Raji (cell line): ENCODE data around the gene TUBA4B.

Experiments used
- POLR2A ChIP-seq: IDR thresholded peaks from 2 replicates; pipeline ENCODE4 v1.6.1; 2011; ENCODE audit warnings: low read depth, low read length, control low read depth; ENCODE audit not compliant: insufficient read depth

TUBA4B gene

GRCh38 chr2:219213486-219214071 lies 39.5 kb upstream of the TUBA4B start:
- no peak for TF ChIP-seq POLR2A

- no peak for TF ChIP-seq POLR2A
Observed at GRCh38 chr2:219214141-219214540, 38.9 kb upstream of the TUBA4B start.

- TF ChIP-seq POLR2A = no peak
Observed at GRCh38 chr2:219214786-219215185, 38.3 kb upstream of the TUBA4B start.

- no peak for TF ChIP-seq POLR2A
Observed at GRCh38 chr2:219215871-219216534, 37.0 kb upstream of the TUBA4B start.

- no peak for TF ChIP-seq POLR2A
Observed at GRCh38 chr2:219216535-219216915, 36.5 kb upstream of the TUBA4B start.

GRCh38 chr2:219218217-219218731 lies 34.8 kb upstream of the TUBA4B start:
- TF ChIP-seq POLR2A = no peak

GRCh38 chr2:219218732-219219701 lies 34.0 kb upstream of the TUBA4B start, which contains the start of gene ABCB6:
TSS of gene ABCB6 (minus strand) at chr2:219218958. CDS start at chr2:219218673, 285 bp downstream.
- no peak for TF ChIP-seq POLR2A

- TF ChIP-seq POLR2A = no peak
Observed at GRCh38 chr2:219219784-219220532, 33.1 kb upstream of the TUBA4B start.

- no peak for TF ChIP-seq POLR2A
Observed at GRCh38 chr2:219220652-219221402, 32.2 kb upstream of the TUBA4B start.

- TF ChIP-seq POLR2A = no peak
Observed at GRCh38 chr2:219221957-219222518, 31.0 kb upstream of the TUBA4B start.

GRCh38 chr2:219223831-219224610 lies 29.0 kb upstream of the TUBA4B start:
- TF ChIP-seq POLR2A = no peak

GRCh38 chr2:219225350-219225749 lies 27.7 kb upstream of the TUBA4B start:
- no peak for TF ChIP-seq POLR2A
